Bone marrow (tissue), 2 donors: ENCODE data around the gene CHN2.

Experiments used
- DNase-seq, 2 donors: peaks; one replicate each; lab custom pipeline; 2025; lab: John Stamatoyannopoulos, UW

CHN2 gene

DNA sequence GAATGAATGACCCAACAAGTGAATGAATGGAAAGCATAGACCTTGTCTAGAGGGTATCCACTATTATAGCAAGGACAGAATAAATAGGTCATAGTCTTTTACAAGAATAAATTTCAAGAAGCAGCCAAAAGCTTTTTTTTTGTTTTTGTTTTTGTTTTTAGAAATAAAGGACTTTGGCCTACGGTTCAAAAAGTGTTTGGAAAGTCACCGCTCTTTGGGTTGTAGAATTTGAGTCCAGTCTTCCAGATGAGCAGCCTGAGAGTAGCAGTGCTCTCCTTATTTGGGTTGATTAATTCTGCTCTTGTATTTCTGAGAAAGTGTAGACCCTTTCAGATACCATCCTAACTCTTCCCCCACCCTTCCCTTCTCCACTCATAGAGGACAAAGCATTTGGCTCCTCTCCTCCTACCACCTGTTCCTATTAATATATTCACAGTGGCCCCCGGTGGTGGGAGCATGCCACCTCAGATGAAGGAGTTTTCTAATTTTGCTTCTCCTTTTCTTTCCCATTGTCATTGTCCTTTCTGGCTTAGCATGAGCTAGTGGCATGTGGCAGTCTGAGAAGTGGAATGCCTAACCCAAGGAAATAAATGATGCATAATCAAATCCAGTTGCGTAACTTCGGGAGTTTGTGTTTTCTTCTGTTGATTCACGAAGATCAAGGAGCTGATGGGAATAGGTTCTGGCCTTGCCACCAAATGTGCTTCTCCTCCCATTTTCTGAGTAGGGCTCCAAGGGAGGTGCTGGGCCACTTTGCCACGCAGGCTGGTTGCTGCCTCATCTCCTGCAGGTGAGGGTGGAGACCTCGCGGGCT, 114.7 kb downstream of the CHN2 start:
- no peak for DNase-seq

DNA sequence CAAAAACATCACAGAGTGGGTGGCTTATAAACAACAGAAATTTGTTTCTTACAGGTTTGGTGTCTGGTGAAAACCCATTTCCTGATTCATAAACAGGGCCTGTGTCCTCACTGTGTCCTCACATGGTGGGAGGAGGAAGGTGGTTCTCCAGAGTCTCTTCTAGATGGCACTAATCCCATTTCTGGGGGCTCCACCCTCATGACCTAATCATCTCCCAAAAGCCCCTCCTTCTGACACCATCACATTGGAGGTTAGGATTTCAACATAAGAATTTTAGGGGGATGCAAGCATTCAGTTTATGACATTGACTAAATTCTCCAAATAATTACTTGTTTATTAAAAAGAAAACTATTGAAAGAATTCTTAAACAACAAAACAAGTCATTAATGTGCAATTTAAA, 116.0 kb downstream of the CHN2 start:
- DNase-seq = no peak

DNA sequence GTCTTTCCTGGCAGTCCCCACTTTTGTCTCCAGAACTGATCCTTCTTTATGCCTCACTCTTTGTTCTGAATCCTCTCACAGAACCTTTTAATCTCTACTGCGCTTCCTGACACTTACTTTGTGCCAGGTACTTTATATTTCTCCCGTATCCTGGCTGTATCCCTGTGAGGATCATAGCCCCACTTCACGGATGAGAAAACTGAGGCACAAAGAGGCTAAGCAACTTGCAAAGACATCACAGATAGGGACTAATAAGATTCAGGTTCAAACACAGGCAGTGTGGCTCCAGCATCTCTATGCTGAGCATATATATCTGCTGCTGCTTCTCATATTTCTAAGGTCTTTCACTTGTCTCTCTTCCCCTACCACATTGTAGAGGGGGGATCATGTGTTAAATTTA, 116.7 kb downstream of the CHN2 start:
- no peak for DNase-seq

DNA sequence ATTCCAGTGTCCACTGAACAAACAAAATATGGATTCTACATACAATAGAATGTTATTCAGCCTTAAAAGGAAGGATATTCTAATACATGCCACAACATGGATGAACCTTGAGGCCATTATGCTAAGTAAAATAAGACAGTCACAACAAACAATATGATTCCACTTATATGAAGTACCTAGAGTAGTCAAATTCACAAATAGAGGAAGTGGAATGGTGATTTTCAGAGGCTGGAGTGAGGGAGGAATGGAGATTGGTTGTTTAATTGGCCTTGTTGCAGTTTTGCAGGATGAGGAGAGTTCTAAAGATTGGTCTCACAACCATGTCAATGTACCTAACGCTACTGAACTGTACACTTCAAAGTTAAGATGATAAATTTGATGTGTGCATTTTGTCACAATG, 119.6 kb downstream of the CHN2 start:
- DNase-seq = no peak

DNA sequence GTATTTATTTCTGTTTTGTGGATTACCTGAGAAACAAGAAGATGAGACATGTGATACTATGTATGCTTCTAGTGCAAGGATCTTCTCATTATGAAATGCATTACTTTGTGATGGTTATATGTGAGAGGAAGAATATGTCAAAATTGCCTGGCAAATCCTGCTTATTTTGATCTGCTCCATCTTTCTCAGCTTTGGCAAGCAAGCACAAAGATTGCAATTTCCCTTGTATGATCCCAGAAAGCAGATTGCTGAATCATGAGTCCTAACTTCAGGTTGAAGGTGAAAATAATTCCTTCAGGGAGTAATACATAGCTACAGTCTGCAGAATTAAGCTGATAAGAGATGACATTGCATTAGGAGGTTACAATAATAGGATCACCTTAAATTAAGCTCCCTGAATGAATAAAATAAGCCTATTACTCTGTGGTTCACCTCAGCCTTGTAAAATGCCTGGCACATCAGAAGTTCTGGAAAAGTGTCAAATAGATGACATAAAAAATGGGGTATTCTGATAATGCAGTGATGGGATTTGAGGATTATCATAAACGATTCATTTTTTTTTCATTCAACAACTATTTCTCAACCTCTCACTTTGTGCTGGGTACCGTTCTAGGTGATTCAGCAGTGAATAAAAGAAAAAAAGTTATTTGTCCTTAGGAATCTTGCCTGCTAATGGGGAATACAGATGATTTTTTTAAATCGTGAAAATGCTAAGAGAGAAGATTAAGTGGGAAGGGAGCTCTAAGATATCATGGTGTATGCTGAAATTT, 120.7 kb downstream of the CHN2 start:
- no peak for DNase-seq

DNA sequence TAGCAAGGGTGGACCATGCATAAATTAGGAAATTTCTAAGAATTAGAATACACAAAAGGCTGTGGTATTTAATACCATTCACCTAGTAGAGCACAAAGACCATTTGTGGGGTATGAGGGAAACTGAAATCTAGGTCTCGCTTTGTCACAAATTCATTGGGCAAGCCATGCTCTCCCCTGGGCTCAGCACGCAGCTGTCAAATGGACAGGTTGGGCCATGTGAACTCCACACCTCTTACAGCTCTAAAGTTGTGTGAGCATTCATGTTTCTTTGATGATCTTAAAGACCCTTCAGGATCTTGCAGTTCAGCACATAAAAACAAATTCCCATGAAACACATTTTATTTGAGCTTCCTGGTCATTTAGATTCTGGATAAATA, 121.3 kb downstream of the CHN2 start:
- DNase-seq = no peak

DNA sequence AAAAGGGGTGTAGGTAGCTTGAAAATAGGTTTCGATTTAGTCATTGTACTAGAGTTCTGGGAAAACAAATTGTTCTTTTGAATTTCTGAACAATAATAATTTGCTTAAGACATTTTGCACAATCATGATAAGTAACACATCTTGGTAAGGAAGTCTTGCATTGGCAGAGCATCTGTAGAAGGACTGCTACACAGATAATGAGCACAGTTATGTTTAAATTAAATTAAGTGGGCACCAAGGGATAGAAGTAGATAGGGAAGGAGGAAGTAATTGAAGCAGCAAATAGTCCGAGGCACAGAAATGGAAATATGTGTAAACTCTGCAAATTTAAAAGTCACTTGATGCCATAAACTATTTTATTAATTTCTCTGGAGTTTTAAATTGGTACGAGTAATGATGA, 122.4 kb downstream of the CHN2 start:
- DNase-seq = no peak

DNA sequence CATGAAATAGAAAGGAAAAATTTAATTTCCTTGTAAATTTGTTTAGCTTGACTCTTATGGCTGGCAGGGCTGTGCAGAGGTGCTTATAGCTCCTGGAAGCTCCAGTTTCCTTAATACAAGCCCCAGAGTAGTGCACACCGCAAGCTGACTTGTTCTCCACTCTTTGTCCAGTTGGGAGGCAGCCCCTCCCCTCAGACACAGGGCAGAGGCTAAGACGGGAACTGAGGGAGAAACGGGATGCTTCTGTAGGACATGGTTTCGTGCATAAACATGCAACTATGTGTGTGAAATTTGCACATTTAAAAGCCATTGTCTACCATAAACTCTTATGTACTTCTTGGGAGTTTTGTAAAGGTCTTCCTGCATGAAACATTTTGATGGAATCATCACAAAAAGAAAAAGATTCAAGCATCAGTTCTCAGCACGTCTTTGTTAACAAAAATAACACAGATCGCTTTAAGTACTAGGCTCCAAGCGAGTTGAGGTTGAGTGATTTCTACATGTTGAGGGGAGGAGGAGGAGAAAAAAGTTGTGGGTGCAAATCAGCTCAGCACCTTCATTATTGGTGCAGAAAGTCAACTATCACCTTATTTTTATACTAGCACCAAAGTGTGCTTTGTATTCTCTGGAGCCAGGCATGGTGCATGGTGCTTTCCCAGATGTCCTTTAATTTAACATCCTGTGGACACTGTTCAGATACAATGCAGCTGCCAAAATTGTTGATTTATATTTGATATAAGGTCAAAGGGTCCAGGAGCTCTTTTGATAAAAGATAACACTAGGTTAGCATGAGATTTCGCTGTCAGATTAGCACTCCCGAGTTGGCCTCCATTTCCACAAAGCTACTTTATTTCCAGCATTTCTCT, 124.5 kb downstream of the CHN2 start:
- no peak for DNase-seq

DNA sequence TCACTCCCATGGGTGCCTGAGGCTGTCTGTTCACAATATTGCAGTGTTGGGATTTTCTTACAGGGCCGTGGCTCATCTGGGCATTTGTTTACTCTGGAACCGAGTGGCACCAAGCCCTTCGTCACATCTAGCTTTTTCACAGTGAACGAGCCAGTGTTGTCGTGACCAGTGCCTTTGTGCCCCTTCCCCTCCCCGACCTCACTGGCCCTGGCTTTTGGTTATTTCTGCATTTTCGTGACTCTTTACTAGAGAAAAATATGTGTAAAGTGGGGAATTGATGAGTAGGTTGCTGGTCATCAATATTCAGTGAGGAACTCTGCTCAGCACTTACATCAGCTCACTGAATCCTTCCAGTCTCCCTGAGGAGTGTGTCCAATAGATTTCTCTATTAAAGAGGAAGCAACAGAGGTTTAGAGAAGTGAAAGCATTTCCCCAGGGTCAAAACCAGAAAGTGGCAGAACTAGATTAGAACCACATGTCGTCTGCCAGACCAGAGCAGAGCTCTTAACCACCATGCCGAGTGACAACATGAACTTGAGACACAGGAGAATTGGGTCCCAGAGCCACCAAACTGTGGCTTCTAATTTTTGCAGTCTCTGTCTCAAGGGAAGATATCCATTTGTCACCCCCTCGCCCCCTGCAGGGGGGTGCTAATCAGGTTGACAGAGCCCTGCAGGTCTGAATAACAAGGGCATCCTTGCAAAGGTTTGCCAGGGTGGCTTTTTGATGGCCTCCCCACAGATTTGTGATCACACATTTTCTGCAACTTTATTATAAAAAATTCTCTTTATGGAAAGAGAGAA, 125.3 kb downstream of the CHN2 start:
- peak in 1 of 2 donors; percentile 10 for DNase-seq

DNA sequence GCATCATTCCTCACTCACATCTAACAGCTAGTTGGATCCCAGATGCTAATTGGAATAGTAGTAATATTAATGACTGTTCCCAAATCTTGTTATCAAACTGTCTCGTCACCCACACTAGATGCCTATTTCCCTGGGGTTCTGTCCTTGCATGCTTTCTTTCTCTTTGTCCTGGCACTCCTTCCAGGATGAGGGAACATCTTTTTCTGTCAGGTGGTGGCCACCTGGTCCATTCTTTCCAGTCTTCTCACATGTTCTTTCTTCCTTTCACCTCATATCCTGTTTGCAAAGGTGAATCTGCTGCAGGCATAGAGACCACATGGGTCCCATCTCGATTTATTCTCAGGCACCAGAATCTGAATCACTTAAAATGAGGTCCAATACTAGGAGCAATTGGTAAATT, 126.0 kb downstream of the CHN2 start:
- no peak for DNase-seq

DNA sequence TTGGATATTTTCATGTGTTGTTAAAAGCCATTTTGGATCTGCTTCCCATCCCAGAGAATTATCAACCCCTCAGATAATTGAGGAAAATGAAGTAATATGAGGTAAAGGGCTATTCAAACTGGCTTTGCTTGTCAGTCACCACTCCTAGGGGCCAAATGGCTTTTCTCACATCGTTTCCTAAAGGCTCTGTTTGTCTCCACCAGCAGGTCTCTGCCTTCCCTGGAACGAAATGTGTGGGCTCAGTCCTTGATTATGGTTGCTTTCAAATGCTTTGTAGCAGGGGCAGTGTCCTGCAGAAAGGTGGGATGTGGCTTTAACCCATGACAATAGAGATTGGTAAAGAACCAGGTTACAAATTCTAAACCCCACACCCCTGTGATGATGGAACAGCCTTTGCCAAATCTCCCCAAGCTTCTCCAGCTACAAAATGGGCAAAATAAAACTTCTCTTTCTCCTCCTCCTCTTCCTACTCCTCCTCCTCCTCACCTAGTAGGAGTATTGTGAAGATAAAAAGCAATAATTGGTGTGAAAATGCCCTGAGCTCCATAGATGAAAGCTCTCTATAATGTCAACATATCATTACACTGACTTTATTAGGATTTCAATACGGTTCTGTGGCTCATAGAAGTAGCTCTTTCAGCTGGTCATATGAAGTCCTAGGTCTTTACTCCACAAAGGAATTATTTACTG, 127.6 kb downstream of the CHN2 start:
- DNase-seq = no peak

DNA sequence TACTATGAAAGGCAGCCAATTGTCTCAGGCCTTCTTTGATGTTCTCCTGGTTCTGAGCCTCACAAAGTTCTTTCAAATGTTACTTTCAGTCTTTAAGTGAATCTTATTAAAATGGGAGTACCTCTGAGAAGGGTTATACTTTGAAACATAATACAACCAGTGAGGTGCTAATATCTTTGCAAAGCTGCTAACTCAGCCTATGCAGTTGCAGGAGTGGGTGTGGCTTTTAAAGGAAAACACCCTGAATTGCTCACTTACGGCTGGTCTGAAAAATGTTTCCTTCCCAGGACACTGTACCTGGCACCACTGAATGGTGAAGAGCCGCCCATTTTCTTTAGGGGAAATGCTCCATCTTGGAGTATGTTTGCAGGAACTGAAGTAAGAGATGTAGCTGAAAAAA, 130.9 kb downstream of the CHN2 start:
- no peak for DNase-seq

DNA sequence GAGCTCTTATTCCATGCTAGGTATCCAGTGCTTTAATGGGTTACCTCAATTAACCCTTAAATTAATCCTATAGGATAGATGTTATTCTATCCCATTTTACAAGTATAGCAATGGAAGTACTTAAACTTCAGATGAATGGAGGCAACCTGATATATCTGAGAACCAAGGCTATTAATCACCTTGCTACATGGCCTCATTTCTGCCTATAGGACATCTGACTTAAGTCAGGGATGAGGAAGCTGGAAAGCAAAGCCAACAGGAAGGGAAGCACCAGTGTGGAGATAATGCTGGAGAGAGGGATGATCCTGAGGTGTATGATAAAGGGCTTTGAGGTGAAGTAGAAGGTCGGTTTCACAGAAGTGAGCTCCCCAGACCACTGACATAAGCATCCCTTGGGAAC, 132.3 kb downstream of the CHN2 start:
- no peak for DNase-seq

DNA sequence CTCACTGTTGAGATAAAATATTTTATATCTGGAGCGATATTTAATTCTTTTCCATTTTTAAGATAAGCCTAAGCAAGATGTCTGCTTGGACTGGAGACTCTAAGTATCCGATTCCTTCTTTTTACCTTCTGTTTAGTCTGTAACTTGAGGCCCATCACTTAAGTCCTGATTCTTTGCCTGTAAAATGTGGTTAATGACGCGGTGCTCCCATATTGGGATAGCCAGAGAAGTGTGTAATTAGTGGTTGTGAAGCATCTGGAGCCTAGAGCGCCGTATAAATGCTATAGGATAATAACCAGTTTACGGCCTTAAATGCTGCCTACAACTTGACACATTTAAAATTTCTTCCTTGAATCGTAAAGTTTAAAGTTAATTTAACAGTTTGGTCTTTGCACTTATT, 132.9 kb downstream of the CHN2 start:
- DNase-seq = no peak

DNA sequence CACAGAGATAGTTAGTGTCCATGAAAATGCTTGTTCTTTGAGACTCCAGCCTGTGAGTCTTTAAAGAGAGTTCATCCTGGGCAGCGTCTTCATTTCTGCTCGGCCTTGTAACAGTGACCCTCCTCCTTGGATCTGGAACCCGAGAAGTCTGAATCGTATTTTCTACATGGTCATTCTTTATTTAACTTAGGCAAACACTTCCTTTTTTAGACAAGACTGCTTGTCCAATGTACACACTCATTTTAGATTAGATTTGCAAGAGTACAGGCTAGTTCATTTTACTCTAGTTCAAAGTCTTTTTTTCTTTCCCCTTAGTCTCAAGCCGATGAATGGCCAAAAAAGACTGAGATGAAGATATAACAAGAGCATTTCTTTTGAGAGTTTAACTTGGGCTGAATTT, 133.5 kb downstream of the CHN2 start:
- no peak for DNase-seq

DNA sequence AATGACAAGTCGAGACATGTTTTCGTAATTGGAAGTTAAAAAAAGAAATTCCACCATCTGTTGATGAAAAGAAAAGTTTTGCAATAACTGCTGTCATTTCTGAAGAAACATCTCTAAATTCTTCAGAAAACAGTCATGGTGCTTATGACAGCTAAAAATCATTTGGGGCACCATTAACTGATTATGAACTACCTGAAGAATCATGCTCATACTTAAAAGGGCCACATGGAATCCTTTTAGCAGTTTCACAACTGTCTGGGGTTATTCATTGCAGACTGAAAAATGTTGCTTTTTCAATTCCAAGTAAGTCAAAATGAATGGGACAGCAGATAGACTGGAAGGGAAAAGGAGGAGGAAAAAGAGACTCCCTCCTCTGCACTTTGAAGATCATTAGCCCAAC, 134.2 kb downstream of the CHN2 start:
- no peak for DNase-seq

DNA sequence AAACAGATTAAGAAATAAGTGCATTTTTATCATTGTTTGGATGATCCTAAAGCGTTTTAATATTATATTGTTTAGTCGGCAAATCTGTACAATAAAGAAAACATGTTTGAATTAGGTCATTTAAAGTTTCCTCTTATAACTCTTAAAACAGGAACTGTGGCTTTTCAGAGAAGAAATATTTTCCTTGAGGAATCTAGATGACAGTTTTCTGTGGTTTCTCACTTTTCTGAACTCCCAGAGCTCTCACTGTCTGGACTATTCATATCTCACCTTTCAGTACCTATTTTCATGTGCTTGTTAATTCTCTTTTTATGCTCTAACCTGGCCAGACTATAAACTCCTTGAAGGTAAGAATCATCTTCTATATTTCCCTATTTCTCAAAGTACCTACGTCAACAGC, 135.1 kb downstream of the CHN2 start:
- no peak for DNase-seq

DNA sequence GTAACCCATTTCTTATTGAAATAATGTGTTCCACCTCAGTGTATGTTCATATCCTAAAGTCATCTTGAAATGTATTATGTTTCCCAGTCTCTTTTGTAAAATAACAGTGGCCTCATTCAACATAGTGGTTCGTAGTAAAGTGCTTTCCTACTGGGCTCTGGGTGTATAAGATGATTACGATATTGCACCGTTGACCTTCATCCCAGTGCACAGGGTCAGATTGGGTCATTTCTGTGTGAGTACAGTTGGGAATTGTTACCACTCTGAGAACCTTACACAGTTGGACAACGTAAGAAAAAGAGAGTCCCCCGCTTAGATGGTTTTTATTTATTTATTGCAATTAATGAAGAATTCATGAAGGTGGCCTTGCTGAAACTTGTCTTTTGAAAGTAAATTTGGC, 135.6 kb downstream of the CHN2 start:
- DNase-seq = no peak

DNA sequence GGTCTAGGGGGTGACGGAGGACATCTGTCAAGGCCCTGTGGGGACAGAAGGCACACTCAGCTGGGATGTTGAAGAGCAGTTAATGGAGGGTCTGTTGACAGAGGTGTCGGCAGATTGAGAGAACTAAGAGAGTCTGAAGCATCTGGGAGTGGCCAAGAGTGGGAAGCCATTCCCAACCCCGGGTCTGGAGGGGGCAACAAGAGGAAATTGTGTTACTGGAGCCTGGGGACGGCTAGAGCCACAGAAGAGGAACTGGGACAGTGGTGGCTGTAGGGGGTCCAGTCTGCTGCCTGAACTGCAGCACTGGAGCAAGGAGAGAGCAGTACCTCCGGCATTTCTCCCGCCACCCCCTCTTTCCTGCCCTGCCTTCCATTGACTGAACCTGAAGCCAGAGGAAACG, 136.6 kb downstream of the CHN2 start:
- no peak for DNase-seq

DNA sequence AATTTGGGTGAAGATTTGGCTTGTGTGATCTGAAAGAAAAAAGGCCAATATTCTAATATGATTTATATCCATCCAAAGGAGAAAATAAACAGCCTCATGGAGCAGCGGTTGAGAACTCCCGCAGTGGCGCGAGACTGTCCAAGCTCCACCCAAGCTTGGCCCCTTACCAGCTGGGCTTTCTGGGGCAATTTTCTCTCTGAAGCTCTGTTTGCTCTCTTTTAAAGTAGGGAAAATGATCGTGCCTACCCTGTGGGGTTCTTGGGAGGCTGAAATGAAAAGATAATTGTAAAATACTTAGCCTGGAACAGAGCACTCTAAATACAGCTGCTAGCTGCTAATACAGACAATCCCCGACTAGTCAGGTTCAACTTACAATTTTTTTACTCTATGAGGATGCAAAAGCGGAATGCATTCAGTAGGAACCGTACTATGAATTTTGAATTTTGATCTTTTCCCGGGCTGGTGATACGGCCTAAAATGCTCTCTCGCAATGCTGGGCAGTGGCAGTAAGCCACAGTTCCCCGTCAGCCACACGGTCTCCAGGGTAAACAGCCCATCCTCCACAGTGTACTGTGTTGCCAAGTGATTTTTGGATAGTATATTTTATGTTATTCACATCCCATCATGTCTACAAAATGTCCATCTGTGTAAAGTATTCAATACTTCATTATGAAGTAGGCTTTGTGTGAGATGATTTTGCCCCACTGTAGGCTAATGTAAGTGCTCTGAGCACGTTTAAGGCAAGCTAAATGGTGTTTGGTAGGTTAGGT, 137.7 kb downstream of the CHN2 start:
- no peak for DNase-seq
